Endothelial cell (in vitro differentiated cells): ENCODE data around the gene BCAS1. TPM values are rescaled to one million over a fixed set of nuclear protein-coding genes. Genes with fewer than 3 reads are reported as not detected.
"Not testable (repeated sequence)": the region's sequence is repeated elsewhere in the genome, so short reads cannot be mapped to it uniquely, and the experiment has no call there.

Experiments
- DNase-seq: peaks from one replicate; pipeline ENCODE4 v3.0.0; 2021; ENCODE audit warnings: low spot score
- H3K27ac Mint-ChIP-seq: one replicate; pipeline ENCODE4 v1.8.0; 2021; ENCODE audit warnings: mixed read lengths, inconsistent platforms; ENCODE audit not compliant: unreplicated experiment
- H3K27me3 Mint-ChIP-seq: one replicate; pipeline ENCODE4 v1.8.0; 2021; ENCODE audit warnings: mild to moderate bottlenecking, moderate library complexity, mixed read lengths, inconsistent platforms; ENCODE audit not compliant: unreplicated experiment
- H3K36me3 Mint-ChIP-seq: one replicate; pipeline ENCODE4 v1.8.0; 2021; ENCODE audit warnings: mild to moderate bottlenecking, low read depth, mixed read lengths, inconsistent platforms; ENCODE audit not compliant: unreplicated experiment
- H3K4me1 Mint-ChIP-seq: one replicate; pipeline ENCODE4 v1.8.0; 2021; ENCODE audit warnings: mild to moderate bottlenecking, mixed read lengths, inconsistent platforms; ENCODE audit not compliant: unreplicated experiment
- H3K4me3 Mint-ChIP-seq: one replicate; pipeline ENCODE4 v1.8.0; 2021; ENCODE audit warnings: mild to moderate bottlenecking, mixed read lengths, inconsistent platforms; ENCODE audit not compliant: unreplicated experiment
- H3K9me3 Mint-ChIP-seq: one replicate; pipeline ENCODE4 v1.8.0; 2021; ENCODE audit warnings: mixed read lengths, inconsistent platforms; ENCODE audit not compliant: unreplicated experiment
- CTCF ChIP-seq: fragments of 200-600 bp; sonication (generic); IDR thresholded peaks from one replicate; pipeline ENCODE4 v1.5.0; 2021; ENCODE audit warnings: antibody characterized with exemption; ENCODE audit not compliant: unreplicated experiment
- total RNA-seq: library from RNA; stranded (reverse); fragmentation: NEBNext Ultra II Directional; extraction: Animal tissue kit (Norgen Biotek cat#: 25700); gene quantifications from one replicate; pipeline ENCODE4 v1.2.1, GENCODE V29; 2021; ENCODE audit not compliant: unreplicated experiment

BCAS1 gene
- total RNA-seq, 1 donor from 2014 or later = 0.05 TPM

- Mint-ChIP-seq H3K27ac (no peak overlapping the region), H3K4me3 (no peak overlapping the region), H3K36me3 (no peaks in the 10 kb centered on the region), H3K27me3 (no peaks in the 10 kb centered on the region), H3K4me1 (no peaks in the 10 kb centered on the region), H3K9me3 (no peaks in the 10 kb centered on the region)
- no peak for DNase-seq
- TF ChIP-seq CTCF = no peak
Measured at GRCh38 chr20:53978497-53978896, 91.9 kb downstream of the BCAS1 start.

- H3K27me3 Mint-ChIP-seq = no peaks in the 10 kb centered on the region
- no peak overlapping the region for H3K4me3 Mint-ChIP-seq
Measured at GRCh38 chr20:53977391-53977790, 93.0 kb downstream of the BCAS1 start.

DNA sequence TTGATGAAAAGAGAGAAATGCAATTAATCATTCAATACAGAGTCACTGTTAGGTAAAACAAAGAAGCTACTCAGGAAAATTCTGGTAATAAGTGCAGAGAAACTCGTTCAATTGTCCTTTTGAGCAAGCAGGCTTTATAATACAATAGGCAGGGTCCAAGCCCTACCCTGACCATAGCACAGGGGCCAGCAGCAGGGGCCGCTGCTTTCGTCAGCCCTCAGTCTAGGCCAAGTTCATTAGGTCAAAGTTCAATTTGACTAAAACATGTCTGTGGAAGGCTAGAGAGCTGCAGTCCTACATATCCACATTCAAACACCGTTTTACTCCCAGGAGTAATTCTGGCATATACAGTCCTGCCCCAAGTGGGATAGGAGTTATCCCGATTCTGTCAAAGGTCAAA is 94.6 kb downstream of the BCAS1 start:
- Mint-ChIP-seq H3K27ac (no peak overlapping the region), H3K4me1 (no peaks in the 10 kb centered on the region), H3K36me3 (no peaks in the 10 kb centered on the region), H3K4me3 (no peak overlapping the region), H3K9me3 (no peaks in the 10 kb centered on the region), H3K27me3 (no peaks in the 10 kb centered on the region)
- no peak for TF ChIP-seq CTCF
- DNase-seq = no peak

More at GRCh38 chr20:53977391-53977790, 93.0 kb downstream of the BCAS1 start:
- no peak overlapping the region for H3K27ac Mint-ChIP-seq
- no peak for TF ChIP-seq CTCF
- H3K36me3 Mint-ChIP-seq = no peaks in the 10 kb centered on the region
- no peaks in the 10 kb centered on the region for H3K9me3 Mint-ChIP-seq
- no peaks in the 10 kb centered on the region for H3K4me1 Mint-ChIP-seq
- DNase-seq = no peak

DNA sequence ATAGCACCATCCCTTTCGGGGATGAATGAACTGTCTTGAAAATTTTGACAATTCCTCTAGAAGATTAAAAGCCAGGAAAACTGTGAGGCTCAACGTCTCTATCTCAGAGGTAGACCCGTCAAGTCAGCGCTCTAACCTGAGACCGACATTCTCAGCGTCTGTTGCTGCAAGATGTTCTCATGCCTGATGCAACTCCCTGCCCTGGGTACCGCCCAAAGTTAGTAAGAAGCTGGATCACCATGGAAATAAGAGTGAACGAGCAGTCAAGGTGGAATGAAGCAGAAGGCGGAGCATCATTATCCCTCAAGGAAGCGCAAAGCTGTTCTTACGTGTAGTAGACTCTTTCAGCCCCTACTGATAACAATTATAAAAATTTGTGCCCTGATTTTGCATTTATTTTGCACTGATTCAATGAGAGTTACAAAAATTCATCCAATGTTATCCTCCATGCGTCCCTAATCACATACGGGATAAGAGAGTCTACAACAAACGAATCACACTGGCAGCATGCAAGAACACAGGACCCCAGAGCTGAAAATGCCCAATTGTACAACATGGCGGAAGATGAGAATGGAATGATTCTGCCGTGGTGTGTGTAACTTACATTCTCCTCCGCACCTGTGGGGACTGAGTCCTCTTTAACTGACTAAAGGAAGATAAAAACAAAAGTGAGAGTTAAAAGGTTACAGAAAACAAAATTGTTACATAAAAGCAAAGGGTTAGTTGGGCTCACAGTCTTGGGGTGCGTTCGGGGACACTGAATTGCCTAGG is 95.4 kb downstream of the BCAS1 start:
- no peak for DNase-seq
- Mint-ChIP-seq H3K4me3 (no peak overlapping the region), H3K4me1 (no peaks in the 10 kb centered on the region), H3K27me3 (no peaks in the 10 kb centered on the region), H3K9me3 (no peaks in the 10 kb centered on the region), H3K36me3 (no peaks in the 10 kb centered on the region), H3K27ac (no peak overlapping the region)
- no peak for TF ChIP-seq CTCF

- not testable (repeated sequence) for H3K4me3 Mint-ChIP-seq, H3K27me3 Mint-ChIP-seq, H3K27ac Mint-ChIP-seq, DNase-seq, H3K4me1 Mint-ChIP-seq, H3K36me3 Mint-ChIP-seq, H3K9me3 Mint-ChIP-seq
Measured at GRCh38 chr20:53973882-53974281, 96.5 kb downstream of the BCAS1 start.
